Caco-2 (cell line): Measurements from ENCODE around the gene ZNF775. TPM values are rescaled to one million over a fixed set of nuclear protein-coding genes. Genes with fewer than 3 reads are reported as not detected.

Experiments used
- BruUV-seq: library from RNA; stranded (reverse); fragments of 400-500 nt; replicated peaks from 2 replicates; lab custom pipeline; 2021; lab: Mats Ljungman, UMichigan
- CTCF ChIA-PET: fragments of 300-600 bp; sonication (Branson Sonifier 250); formaldehyde crosslinking; loops from one replicate; lab custom pipeline; 2022; ENCODE audit warnings: antibody characterized with exemption; lab: Charles Lee
- POLR2A ChIA-PET: fragments of 300-600 bp; sonication (Branson Sonifier 250); formaldehyde crosslinking; loops from one replicate; lab custom pipeline; 2022; ENCODE audit warnings: antibody characterized with exemption; lab: Charles Lee
- DNase-seq, 2 experiments: peaks; one replicate each; pipeline versions ENCODE4 v3.0.0 to v3.0.0-alpha.2; 2020 to 2022
- H3K27me3 ChIP-seq: replicated peaks from 2 replicates; pipeline ENCODE4 v1.6.0; 2011; ENCODE audit warnings: low read length; ENCODE audit not compliant: control insufficient read depth, insufficient read depth
- H3K36me3 ChIP-seq: 2 replicates; pipeline ENCODE4 v1.5.1; 2011; ENCODE audit warnings: low read length; ENCODE audit not compliant: control insufficient read depth, insufficient read depth
- H3K4me1 ChIP-seq: fragments of 250-450 bp; sonication (Bioruptor Pico); 2 replicates; pipeline ENCODE4 v1.5.1; 2020; ENCODE audit warnings: mild to moderate bottlenecking
- H3K4me3 ChIP-seq: 2 replicates; pipeline ENCODE4 v1.5.1; 2011; ENCODE audit warnings: low read depth, mild to moderate bottlenecking, control low read depth, low read length
- H3K9me3 ChIP-seq: fragments of 250-450 bp; sonication (Bioruptor Pico); 2 replicates; pipeline ENCODE4 v1.5.1; 2020; ENCODE audit warnings: mild to moderate bottlenecking, moderate library complexity
- H3K27ac Mint-ChIP-seq: one replicate; pipeline ENCODE4 v1.8.0; 2022; ENCODE audit warnings: mixed read lengths; ENCODE audit not compliant: unreplicated experiment
- H3K27me3 Mint-ChIP-seq: one replicate; pipeline ENCODE4 v1.8.0; 2022; ENCODE audit warnings: mixed read lengths; ENCODE audit not compliant: insufficient read depth, unreplicated experiment
- H3K36me3 Mint-ChIP-seq: one replicate; pipeline ENCODE4 v1.8.0; 2022; ENCODE audit warnings: mild to moderate bottlenecking, mixed read lengths; ENCODE audit not compliant: insufficient read depth, unreplicated experiment
- H3K4me1 Mint-ChIP-seq: one replicate; pipeline ENCODE4 v1.8.0; 2022; ENCODE audit warnings: low read depth, mixed read lengths; ENCODE audit not compliant: unreplicated experiment
- H3K4me3 Mint-ChIP-seq: one replicate; pipeline ENCODE4 v1.8.0; 2022; ENCODE audit warnings: mild to moderate bottlenecking, moderate library complexity, mixed read lengths; ENCODE audit not compliant: unreplicated experiment
- H3K9me3 Mint-ChIP-seq: one replicate; pipeline ENCODE4 v1.8.0; 2022; ENCODE audit warnings: mixed read lengths; ENCODE audit not compliant: unreplicated experiment
- intact Hi-C: fragments of 100-400 bp; cut with micrococcal nuclease; formaldehyde crosslinking; loops from one replicate; pipeline ENCODE4 v1.10.0; 2022; ENCODE audit not compliant: unreplicated experiment
- total RNA-seq: library from RNA; stranded (reverse); gene quantifications from 2 replicates; pipeline ENCODE4 v1.2.3, GENCODE V29; 2022
- TF ChIP-seq, protein P1 (sequence below), 2 experiments: fragments of 200-600 bp in 1 of 2; IDR thresholded peaks; 1 replicate in 1 of 2; 2 replicates in 1 of 2; pipeline versions ENCODE4 v1.5.1 to v1.8.0; 2011 to 2022; ENCODE audit warnings: antibody characterized with exemption in 1 of 2, control low read depth in 1 of 2, inconsistent platforms in 1 of 2, low read depth in 1 of 2, low read length in 1 of 2, mild to moderate bottlenecking in 1 of 2, moderate library complexity in 1 of 2; ENCODE audit not compliant: insufficient read depth in 1 of 2, severe bottlenecking in 1 of 2, unreplicated experiment in 1 of 2

Gene ZNF775
- total RNA-seq, 1 experiment from 2014 or later, result 4.0 TPM

GRCh38 chr7:150336746-150337145 is 42.4 kb upstream of the ZNF775 start:
- H3K36me3 ChIP-seq, result peaks cover 3% of the 10 kb centered on the region; the same call in 1 of the 2 replicates
- H3K27me3 ChIP-seq, result no peaks in the 10 kb centered on the region
- H3K4me3 ChIP-seq, result no peak overlapping the region
- POLR2A ChIA-PET, result no interaction called here
- no peak overlapping the region for H3K4me3 Mint-ChIP-seq
- H3K9me3 Mint-ChIP-seq, result no peaks in the 10 kb centered on the region
- H3K9me3 ChIP-seq, result no peaks in the 10 kb centered on the region
- TF ChIP-seq, protein P1, sequence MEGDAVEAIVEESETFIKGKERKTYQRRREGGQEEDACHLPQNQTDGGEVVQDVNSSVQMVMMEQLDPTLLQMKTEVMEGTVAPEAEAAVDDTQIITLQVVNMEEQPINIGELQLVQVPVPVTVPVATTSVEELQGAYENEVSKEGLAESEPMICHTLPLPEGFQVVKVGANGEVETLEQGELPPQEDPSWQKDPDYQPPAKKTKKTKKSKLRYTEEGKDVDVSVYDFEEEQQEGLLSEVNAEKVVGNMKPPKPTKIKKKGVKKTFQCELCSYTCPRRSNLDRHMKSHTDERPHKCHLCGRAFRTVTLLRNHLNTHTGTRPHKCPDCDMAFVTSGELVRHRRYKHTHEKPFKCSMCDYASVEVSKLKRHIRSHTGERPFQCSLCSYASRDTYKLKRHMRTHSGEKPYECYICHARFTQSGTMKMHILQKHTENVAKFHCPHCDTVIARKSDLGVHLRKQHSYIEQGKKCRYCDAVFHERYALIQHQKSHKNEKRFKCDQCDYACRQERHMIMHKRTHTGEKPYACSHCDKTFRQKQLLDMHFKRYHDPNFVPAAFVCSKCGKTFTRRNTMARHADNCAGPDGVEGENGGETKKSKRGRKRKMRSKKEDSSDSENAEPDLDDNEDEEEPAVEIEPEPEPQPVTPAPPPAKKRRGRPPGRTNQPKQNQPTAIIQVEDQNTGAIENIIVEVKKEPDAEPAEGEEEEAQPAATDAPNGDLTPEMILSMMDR (IDR thresholded peaks at IDR 0.05; ENCODE audit: insufficient read depth in 1 of 2, low read depth in 1 of 2, low read length in 1 of 2, severe bottlenecking in 1 of 2, unreplicated experiment in 1 of 2), result no peak
- no peaks in the 10 kb centered on the region for H3K4me1 ChIP-seq
- CTCF ChIA-PET, result no interaction called here
- no peaks in the 10 kb centered on the region for H3K4me1 Mint-ChIP-seq
- intact Hi-C loops, result no loop called here
- no peak overlapping the region for H3K27ac Mint-ChIP-seq
- DNase-seq, result no peak
- H3K36me3 Mint-ChIP-seq, result peaks cover 9% of the 10 kb centered on the region
- BruUV-seq, result no TSS peak
- H3K27me3 Mint-ChIP-seq, result no peaks in the 10 kb centered on the region

DNA sequence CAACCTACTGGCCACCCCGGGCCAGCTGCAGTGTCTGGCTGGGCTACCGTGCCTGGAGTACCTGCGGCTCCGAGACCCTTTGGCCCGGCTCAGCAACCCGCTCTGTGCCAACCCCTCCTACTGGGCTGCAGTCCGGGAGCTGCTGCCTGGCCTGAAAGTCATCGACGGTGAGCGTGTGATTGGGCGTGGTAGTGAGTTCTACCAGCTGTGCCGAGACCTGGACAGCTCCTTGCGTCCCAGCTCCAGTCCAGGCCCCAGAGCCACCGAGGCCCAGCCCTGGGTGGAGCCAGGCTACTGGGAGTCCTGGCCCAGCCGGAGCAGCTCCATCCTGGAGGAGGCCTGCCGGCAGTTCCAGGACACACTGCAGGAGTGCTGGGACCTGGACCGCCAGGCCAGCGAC is 42.0 kb upstream of the ZNF775 start:
- H3K4me1 ChIP-seq, result no peaks in the 10 kb centered on the region
- ChIA-PET CTCF (no interaction called here), POLR2A (no interaction called here)
- H3K36me3 Mint-ChIP-seq, result peaks cover 8% of the 10 kb centered on the region
- no peaks in the 10 kb centered on the region for H3K27me3 Mint-ChIP-seq
- no TSS peak for BruUV-seq
- H3K9me3 ChIP-seq, result no peaks in the 10 kb centered on the region
- no peak for DNase-seq
- no peaks in the 10 kb centered on the region for H3K4me1 Mint-ChIP-seq
- H3K4me3 Mint-ChIP-seq, result no peak overlapping the region
- H3K27me3 ChIP-seq, result no peaks in the 10 kb centered on the region
- H3K36me3 ChIP-seq, result no peaks in the 10 kb centered on the region
- no peak overlapping the region for H3K4me3 ChIP-seq
- TF ChIP-seq, protein P1 (IDR thresholded peaks at IDR 0.05; ENCODE audit: insufficient read depth in 1 of 2, low read depth in 1 of 2, low read length in 1 of 2, severe bottlenecking in 1 of 2, unreplicated experiment in 1 of 2), result no peak
- H3K27ac Mint-ChIP-seq, result no peak overlapping the region
- H3K9me3 Mint-ChIP-seq, result no peaks in the 10 kb centered on the region
- intact Hi-C loops, result no loop called here

GRCh38 chr7:150337659-150338081 is 41.5 kb upstream of the ZNF775 start:
- Histone ChIP-seq H3K27me3 (no peaks in the 10 kb centered on the region), H3K4me1 (no peaks in the 10 kb centered on the region), H3K4me3 (no peak overlapping the region), H3K36me3 (no peaks in the 10 kb centered on the region), H3K9me3 (no peaks in the 10 kb centered on the region)
- no peak overlapping the region for H3K4me3 Mint-ChIP-seq
- ChIA-PET CTCF (no interaction called here), POLR2A (no interaction called here)
- intact Hi-C loops, result no loop called here
- H3K4me1 Mint-ChIP-seq, result no peaks in the 10 kb centered on the region
- no peak overlapping the region for H3K27ac Mint-ChIP-seq
- no peaks in the 10 kb centered on the region for H3K27me3 Mint-ChIP-seq
- no TSS peak for BruUV-seq
- no peaks in the 10 kb centered on the region for H3K9me3 Mint-ChIP-seq
- TF ChIP-seq, protein P1 (IDR thresholded peaks at IDR 0.05; ENCODE audit: insufficient read depth in 1 of 2, low read depth in 1 of 2, low read length in 1 of 2, severe bottlenecking in 1 of 2, unreplicated experiment in 1 of 2), result no peak
- peaks cover 8% of the 10 kb centered on the region for H3K36me3 Mint-ChIP-seq
- no peak for DNase-seq
